A549 treated with AZD9567 at 1 μM for 4 hours (cell line): Measurements from ENCODE around the gene SNX20. TPM values are rescaled to one million over a fixed set of nuclear protein-coding genes. Genes with fewer than 3 reads are reported as not detected.

Experiments used
- total RNA-seq: library from RNA; stranded (reverse); fragments of 200-300 nt; extraction: Qiagen RNA extraction; gene quantifications from 5 replicates; pipeline ENCODE4 v1.2.3, GENCODE V29; 2022; ENCODE audit not compliant: insufficient read depth

The SNX20 gene
- not detected in 5 replicates for total RNA-seq

GRCh38 chr16:50681021-50681885 is at the start of gene SNX20:
SNX20 (minus strand) TSS chr16:50681312; CDS start chr16:50677526, 3,786 bp downstream.

GRCh38 chr16:50692999-50693781 is 12.1 kb upstream of the SNX20 start, which contains the start of gene NOD2:
NOD2 (plus strand) TSS chr16:50693606; CDS start chr16:50699496, 5,890 bp downstream.

Other genes starting within 250 kb of the SNX20 start
- gene NKD1, start 132.9 kb downstream of the SNX20 start, total RNA-seq: 0.14 to 0.56 TPM (median 0.32 TPM) in 4 of 5 replicates, not detected in the other
- 0.02 TPM in 1 of 5 replicates, not detected in the others for gene NOD2, start 12.3 kb upstream of the SNX20 start, total RNA-seq
- gene CYLD, start 60.8 kb upstream of the SNX20 start, total RNA-seq: 10.2 to 18.8 TPM (median 13.5 TPM) in 5 replicates